OCI-LY3 (cell line): Measurements from ENCODE around the gene NCLN.

Experiments used
- H2AFZ ChIP-seq: fragments of 200-600, 300-600 bp; shearing (Covaris generic); 2 replicates; pipeline ENCODE4 v1.6.0; 2014; ENCODE audit warnings: antibody characterized with exemption, low read depth, low read length
- H3K27ac ChIP-seq: fragments of 200-600, 300-600 bp; sonication (generic); 2 replicates; pipeline ENCODE4 v1.5.1; 2014; ENCODE audit warnings: mild to moderate bottlenecking, low read length, moderate library complexity, mixed read lengths
- H3K27me3 ChIP-seq: fragments of 200-600, 300-600 bp; sonication (generic); 2 replicates; pipeline ENCODE4 v1.6.1; 2014; ENCODE audit warnings: low read depth, low read length, mixed read lengths
- H3K36me3 ChIP-seq: fragments of 200-600, 300-600 bp; sonication (generic); replicated peaks from 2 replicates; pipeline ENCODE3; 2014; ENCODE audit warnings: low read depth, low read length, mixed read lengths
- H3K4me1 ChIP-seq: fragments of 300-600, 200-600 bp; sonication (generic); 2 replicates; pipeline ENCODE4 v1.6.1; 2014; ENCODE audit warnings: low read length, mixed read lengths
- H3K4me2 ChIP-seq: fragments of 200-600, 300-600 bp; sonication (generic); 2 replicates; pipeline ENCODE4 v1.6.1; 2014; ENCODE audit warnings: low read length, mixed read lengths
- H3K4me3 ChIP-seq: fragments of 300-600, 200-600 bp; sonication (generic); 2 replicates; pipeline ENCODE4 v1.5.1; 2014; ENCODE audit warnings: antibody characterized with exemption, mild to moderate bottlenecking, low read length, moderate library complexity
- H3K79me2 ChIP-seq: fragments of 300-600, 200-600 bp; shearing (Covaris generic); 2 replicates; pipeline ENCODE4 v1.6.1; 2014; ENCODE audit warnings: mild to moderate bottlenecking, low read length, mixed read lengths
- H3K9ac ChIP-seq: fragments of 300-600, 200-600 bp; shearing (Covaris generic); 2 replicates; pipeline ENCODE4 v1.6.0; 2014; ENCODE audit warnings: mild to moderate bottlenecking, low read length, moderate library complexity
- H3K9me3 ChIP-seq: fragments of 200-600, 300-600 bp; shearing (Covaris generic); 2 replicates; pipeline ENCODE4 v1.6.1; 2014; ENCODE audit warnings: low read length, mixed read lengths; ENCODE audit not compliant: insufficient read depth
- H4K20me1 ChIP-seq: fragments of 200-600, 300-600 bp; sonication (generic); 2 replicates; pipeline ENCODE4 v1.6.1; 2016; ENCODE audit warnings: low read length, mixed read lengths; ENCODE audit not compliant: insufficient read depth
- EZH2phosphoT487 ChIP-seq: fragments of 200-600 bp; shearing (Covaris generic); IDR thresholded peaks from 2 replicates; pipeline ENCODE4 v1.6.1; 2018; ENCODE audit warnings: antibody characterized with exemption, mixed run types, low read depth
- TF ChIP-seq, protein P1 (sequence below): fragments of 200-600, 300-600 bp; sonication (generic); IDR thresholded peaks from 2 replicates; pipeline ENCODE4 v1.5.1; 2014; ENCODE audit warnings: antibody characterized with exemption, low read length, low read depth

The NCLN gene

DNA sequence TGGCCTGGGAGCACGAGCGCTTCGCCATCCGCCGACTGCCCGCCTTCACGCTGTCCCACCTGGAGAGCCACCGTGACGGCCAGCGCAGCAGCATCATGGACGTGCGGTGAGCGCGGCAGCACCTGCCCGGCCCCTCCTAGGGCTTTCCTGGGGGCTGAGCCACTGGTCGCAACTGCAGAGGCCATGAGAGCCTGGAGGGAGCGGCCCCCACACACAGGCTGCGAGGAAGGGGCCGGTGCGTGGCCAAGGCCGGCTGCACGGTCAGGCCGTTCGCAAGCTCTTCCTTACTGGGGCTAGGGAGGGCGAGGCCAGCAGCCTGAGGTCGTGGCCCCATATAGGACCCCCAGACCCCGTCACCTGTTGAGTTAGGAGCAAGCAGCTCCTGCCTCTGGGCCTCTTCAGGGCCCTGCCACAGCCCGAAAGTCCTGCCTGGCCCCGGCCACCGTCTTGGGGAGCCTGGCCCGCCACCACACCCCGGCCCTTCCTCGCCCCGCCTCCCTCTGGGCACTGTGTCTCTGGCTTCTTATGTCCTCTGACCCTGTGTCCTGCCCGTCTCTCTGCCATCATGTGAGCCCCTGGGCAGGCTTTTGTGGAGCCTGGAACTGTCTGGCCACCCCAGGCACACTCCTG lies 19.0 kb downstream of the NCLN start:
- Histone ChIP-seq H3K27ac (no peak overlapping the region), H3K27me3 (no peaks in the 10 kb centered on the region), H3K36me3 (peaks cover 31% of the 10 kb centered on the region), H2AFZ (no peak overlapping the region), H3K9ac (no peak overlapping the region), H4K20me1 (no peaks in the 10 kb centered on the region), H3K79me2 (no peaks in the 10 kb centered on the region), H3K4me3 (no peak overlapping the region), H3K4me2 (no peak overlapping the region), H3K9me3 (no peaks in the 10 kb centered on the region), H3K4me1 (no peaks in the 10 kb centered on the region)
- TF ChIP-seq EZH2phosphoT487, result no peak
- TF ChIP-seq, protein P1, sequence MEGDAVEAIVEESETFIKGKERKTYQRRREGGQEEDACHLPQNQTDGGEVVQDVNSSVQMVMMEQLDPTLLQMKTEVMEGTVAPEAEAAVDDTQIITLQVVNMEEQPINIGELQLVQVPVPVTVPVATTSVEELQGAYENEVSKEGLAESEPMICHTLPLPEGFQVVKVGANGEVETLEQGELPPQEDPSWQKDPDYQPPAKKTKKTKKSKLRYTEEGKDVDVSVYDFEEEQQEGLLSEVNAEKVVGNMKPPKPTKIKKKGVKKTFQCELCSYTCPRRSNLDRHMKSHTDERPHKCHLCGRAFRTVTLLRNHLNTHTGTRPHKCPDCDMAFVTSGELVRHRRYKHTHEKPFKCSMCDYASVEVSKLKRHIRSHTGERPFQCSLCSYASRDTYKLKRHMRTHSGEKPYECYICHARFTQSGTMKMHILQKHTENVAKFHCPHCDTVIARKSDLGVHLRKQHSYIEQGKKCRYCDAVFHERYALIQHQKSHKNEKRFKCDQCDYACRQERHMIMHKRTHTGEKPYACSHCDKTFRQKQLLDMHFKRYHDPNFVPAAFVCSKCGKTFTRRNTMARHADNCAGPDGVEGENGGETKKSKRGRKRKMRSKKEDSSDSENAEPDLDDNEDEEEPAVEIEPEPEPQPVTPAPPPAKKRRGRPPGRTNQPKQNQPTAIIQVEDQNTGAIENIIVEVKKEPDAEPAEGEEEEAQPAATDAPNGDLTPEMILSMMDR, result no peak

DNA sequence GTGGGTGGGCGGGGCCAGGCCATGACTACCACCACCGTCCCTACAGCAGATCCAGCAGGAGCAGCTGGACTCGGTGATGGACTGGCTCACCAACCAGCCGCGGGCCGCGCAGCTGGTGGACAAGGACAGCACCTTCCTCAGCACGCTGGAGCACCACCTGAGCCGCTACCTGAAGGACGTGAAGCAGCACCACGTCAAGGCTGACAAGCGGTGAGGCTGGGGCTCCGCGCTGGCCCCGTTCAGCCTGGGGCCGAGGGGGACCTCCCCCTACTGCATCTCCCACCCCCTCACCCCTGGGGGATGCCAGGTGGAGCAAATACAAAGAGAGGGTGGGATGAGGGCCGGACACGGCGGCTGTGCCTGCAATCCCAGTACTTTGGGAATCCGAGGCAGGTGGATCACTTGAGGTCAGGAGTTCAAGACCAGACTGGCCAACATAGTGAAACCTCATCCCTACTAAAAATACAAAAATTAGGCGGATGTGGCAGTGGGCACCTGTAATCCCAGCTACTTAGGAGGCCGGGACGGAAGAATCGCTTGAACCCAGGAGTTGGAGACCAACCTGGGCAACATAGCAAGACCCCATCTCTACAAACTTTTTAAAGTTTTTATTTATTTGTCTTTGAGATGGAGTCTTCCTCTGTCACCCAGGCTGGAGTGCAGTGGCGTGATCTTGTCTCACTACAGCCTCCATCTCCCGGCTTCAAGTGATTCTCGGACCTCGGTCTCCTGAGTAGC lies 20.7 kb downstream of the NCLN start:
- TF ChIP-seq EZH2phosphoT487, result no peak
- TF ChIP-seq, protein P1, result no peak
- Histone ChIP-seq H3K9ac (no peak overlapping the region), H3K27me3 (no peaks in the 10 kb centered on the region), H4K20me1 (peaks cover 5% of the 10 kb centered on the region; the same call in 1 of the 2 replicates), H3K9me3 (no peaks in the 10 kb centered on the region), H3K79me2 (no peaks in the 10 kb centered on the region), H3K4me1 (no peaks in the 10 kb centered on the region), H3K4me3 (no peak overlapping the region), H2AFZ (no peak overlapping the region), H3K4me2 (no peak overlapping the region), H3K36me3 (peaks cover 31% of the 10 kb centered on the region), H3K27ac (no peak overlapping the region)

DNA sequence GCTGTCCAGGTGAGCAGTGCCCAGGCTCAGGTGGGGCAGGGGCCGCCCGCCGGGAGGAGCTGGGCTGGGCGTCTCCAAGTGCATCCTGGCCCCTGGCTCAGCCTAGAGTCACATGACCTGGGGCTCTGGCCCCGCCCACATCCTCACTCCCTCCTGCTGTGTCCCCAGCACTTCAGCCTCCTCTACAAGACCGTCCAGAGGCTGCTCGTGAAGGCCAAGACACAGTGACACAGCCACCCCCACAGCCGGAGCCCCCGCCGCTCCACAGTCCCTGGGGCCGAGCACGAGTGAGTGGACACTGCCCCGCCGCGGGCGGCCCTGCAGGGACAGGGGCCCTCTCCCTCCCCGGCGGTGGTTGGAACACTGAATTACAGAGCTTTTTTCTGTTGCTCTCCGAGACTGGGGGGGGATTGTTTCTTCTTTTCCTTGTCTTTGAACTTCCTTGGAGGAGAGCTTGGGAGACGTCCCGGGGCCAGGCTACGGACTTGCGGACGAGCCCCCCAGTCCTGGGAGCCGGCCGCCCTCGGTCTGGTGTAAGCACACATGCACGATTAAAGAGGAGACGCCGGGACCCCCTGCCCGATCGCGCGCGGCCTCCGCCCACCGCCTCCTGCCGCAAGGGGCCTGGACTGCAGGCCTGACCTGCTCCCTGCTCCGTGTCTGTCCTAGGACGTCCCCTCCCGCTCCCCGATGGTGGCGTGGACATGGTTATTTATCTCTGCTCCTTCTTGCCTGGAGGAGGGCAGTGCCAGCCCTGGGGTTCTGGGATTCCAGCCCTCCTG lies 21.9 kb downstream of the NCLN start:
- no peak overlapping the region for H3K27ac ChIP-seq
- no peak overlapping the region for H3K4me3 ChIP-seq
- H3K79me2 ChIP-seq, result no peaks in the 10 kb centered on the region
- no peak overlapping the region for H3K4me2 ChIP-seq
- no peak overlapping the region for H2AFZ ChIP-seq
- peaks cover 29% of the 10 kb centered on the region for H3K36me3 ChIP-seq
- H3K9me3 ChIP-seq, result no peaks in the 10 kb centered on the region
- H3K9ac ChIP-seq, result no peak overlapping the region
- no peak for TF ChIP-seq EZH2phosphoT487
- TF ChIP-seq, protein P1, result no peak
- H3K27me3 ChIP-seq, result no peaks in the 10 kb centered on the region
- H4K20me1 ChIP-seq, result peaks cover 5% of the 10 kb centered on the region; the same call in 1 of the 2 replicates
- H3K4me1 ChIP-seq, result no peaks in the 10 kb centered on the region
